Osteoblast (primary cell): Measurements from ENCODE around the gene ZSCAN30. TPM values are rescaled to one million over a fixed set of nuclear protein-coding genes. Genes with fewer than 3 reads are reported as not detected.

Experiments used
- DNase-seq: peaks from one replicate; pipeline ENCODE4 v3.0.0; 2011; ENCODE audit warnings: low spot score, mixed read lengths; ENCODE audit not compliant: insufficient read length; ENCODE audit errors: missing footprints
- H2AFZ ChIP-seq: 2 replicates; pipeline ENCODE4 v1.6.0; 2011; ENCODE audit warnings: mild to moderate bottlenecking, low read length
- H3K27ac ChIP-seq: 2 replicates; pipeline ENCODE4 v1.5.1; 2011; ENCODE audit warnings: mild to moderate bottlenecking, low read depth, low read length, moderate library complexity
- H3K27me3 ChIP-seq: 2 replicates; pipeline ENCODE4 v1.6.0; 2012; ENCODE audit warnings: mild to moderate bottlenecking, control low read depth, inconsistent platforms, low read length, moderate library complexity; ENCODE audit not compliant: insufficient read depth
- H3K36me3 ChIP-seq: 2 replicates; pipeline ENCODE4 v1.5.1; 2011; ENCODE audit warnings: mild to moderate bottlenecking, low read length, control low read depth, moderate library complexity; ENCODE audit not compliant: insufficient read depth
- H3K4me1 ChIP-seq: 2 replicates; pipeline ENCODE4 v1.5.1; 2011; ENCODE audit warnings: mild to moderate bottlenecking, low read length, control low read depth, moderate library complexity; ENCODE audit not compliant: insufficient read depth
- H3K4me2 ChIP-seq: 2 replicates; pipeline ENCODE4 v1.6.0; 2011; ENCODE audit warnings: mild to moderate bottlenecking, low read length; ENCODE audit not compliant: insufficient read depth
- H3K4me3 ChIP-seq: fragments of 200-600 bp; sonication (generic); 3 replicates; pipeline ENCODE4 v1.5.1; 2012; ENCODE audit warnings: mild to moderate bottlenecking, low read length, inconsistent platforms; ENCODE audit not compliant: insufficient read depth
- H3K79me2 ChIP-seq: 2 replicates; pipeline ENCODE4 v1.6.0; 2012; ENCODE audit warnings: mild to moderate bottlenecking, low read length, control low read depth, inconsistent platforms; ENCODE audit not compliant: insufficient read depth
- H3K9me3 ChIP-seq: 2 replicates; pipeline ENCODE4 v1.5.1; 2011; ENCODE audit warnings: low read depth, low read length, control low read depth
- H4K20me1 ChIP-seq: 2 replicates; pipeline ENCODE4 v1.6.0; 2012; ENCODE audit warnings: mild to moderate bottlenecking, low read length, control low read depth; ENCODE audit not compliant: insufficient read depth
- CTCF ChIP-seq: IDR thresholded peaks from 2 replicates; pipeline ENCODE4 v1.5.1; 2011; ENCODE audit warnings: mild to moderate bottlenecking, low read depth, low read length, moderate library complexity; ENCODE audit errors: extremely low read depth
- total RNA-seq: library from RNA; depleted of rRNA; stranded (reverse); fragments of >200 nt; gene quantifications from 2 replicates; pipeline ENCODE4 v1.2.3, GENCODE V29; 2012

ZSCAN30 gene
- total RNA-seq, 1 donor: 16.6 TPM

GRCh38 chr18:35252466-35252865, 37.6 kb downstream of the ZSCAN30 start:
- Histone ChIP-seq H4K20me1 (no peaks in the 10 kb centered on the region), H3K4me2 (no peak overlapping the region), H3K9me3 (peaks cover 21% of the 10 kb centered on the region), H3K27ac (no peak overlapping the region), H3K4me1 (no peaks in the 10 kb centered on the region), H3K27me3 (no peaks in the 10 kb centered on the region), H2AFZ (no peak overlapping the region), H3K79me2 (no peaks in the 10 kb centered on the region), H3K4me3 (no peak overlapping the region), H3K36me3 (peaks cover 37% of the 10 kb centered on the region)
- TF ChIP-seq CTCF: no peak
- DNase-seq: no peak

- Histone ChIP-seq H2AFZ (no peak overlapping the region), H3K79me2 (no peaks in the 10 kb centered on the region), H3K9me3 (peaks cover 39% of the 10 kb centered on the region), H3K4me2 (no peak overlapping the region), H4K20me1 (no peaks in the 10 kb centered on the region), H3K36me3 (peaks cover 62% of the 10 kb centered on the region), H3K27me3 (no peaks in the 10 kb centered on the region), H3K4me3 (no peak overlapping the region), H3K4me1 (no peaks in the 10 kb centered on the region), H3K27ac (no peak overlapping the region)
- DNase-seq: no peak
- no peak for TF ChIP-seq CTCF
Observed at GRCh38 chr18:35248429-35248828, 41.6 kb downstream of the ZSCAN30 start.

DNA sequence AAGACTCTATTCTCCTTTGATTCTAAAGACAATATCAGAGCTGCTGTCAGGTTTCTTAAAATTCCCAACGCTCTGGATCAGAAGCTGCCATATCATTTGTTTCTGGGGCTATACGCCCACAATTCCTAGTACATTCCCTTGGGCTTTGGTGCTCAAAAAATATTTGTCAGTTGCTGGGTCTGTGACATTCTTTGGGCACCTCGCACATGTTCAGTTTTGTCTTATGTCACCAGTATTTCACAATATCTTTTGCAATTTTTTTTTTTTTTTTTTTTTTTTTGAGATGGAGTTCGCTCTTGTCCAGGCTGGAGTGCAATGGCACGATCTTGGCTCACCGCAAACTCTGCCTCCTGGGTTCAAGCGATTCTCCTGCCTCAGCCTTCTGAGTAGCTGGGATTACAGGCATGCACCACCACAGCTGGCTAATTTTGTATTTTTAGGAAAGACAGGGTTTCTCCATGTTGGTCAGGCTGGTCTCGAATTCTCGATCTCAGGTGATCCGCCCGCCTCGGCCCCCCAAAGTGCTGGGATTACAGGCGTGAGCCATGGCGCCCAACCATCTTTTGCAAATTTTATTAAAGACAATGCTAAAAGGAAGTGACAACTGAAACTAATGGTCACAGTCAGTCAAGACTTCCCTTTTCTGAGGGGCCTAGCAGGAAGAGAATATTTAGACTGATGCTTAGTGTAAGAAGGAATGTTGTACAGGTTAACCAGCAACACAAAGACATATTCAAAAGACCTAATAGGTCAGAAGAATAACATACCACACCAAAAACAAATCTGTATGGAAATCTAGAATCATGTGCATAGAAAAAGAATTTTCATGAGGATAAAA, 42.4 kb downstream of the ZSCAN30 start:
- Histone ChIP-seq H4K20me1 (no peaks in the 10 kb centered on the region), H3K27ac (no peak overlapping the region), H3K36me3 (peaks cover 64% of the 10 kb centered on the region), H3K4me3 (no peak overlapping the region), H3K79me2 (no peaks in the 10 kb centered on the region), H2AFZ (no peak overlapping the region), H3K4me2 (no peak overlapping the region), H3K4me1 (no peaks in the 10 kb centered on the region), H3K9me3 (peaks cover 37% of the 10 kb centered on the region), H3K27me3 (no peaks in the 10 kb centered on the region)
- no peak for DNase-seq
- TF ChIP-seq CTCF: no peak

- Histone ChIP-seq H4K20me1 (no peaks in the 10 kb centered on the region), H2AFZ (no peak overlapping the region), H3K27ac (no peak overlapping the region), H3K4me1 (peaks cover 3% of the 10 kb centered on the region), H3K36me3 (peaks cover 67% of the 10 kb centered on the region), H3K27me3 (no peaks in the 10 kb centered on the region), H3K9me3 (peaks cover 36% of the 10 kb centered on the region), H3K79me2 (peaks cover 6% of the 10 kb centered on the region), H3K4me2 (no peak overlapping the region), H3K4me3 (no peak overlapping the region)
- DNase-seq: no peak
- TF ChIP-seq CTCF: no peak
Observed at GRCh38 chr18:35246831-35247230, 43.2 kb downstream of the ZSCAN30 start.
